Ishikawa (cell line): ENCODE results near the gene FAM9A.

Experiments
- CEBPB ChIP-seq: IDR thresholded peaks from 2 replicates; pipeline ENCODE4 v1.6.1; 2012
- EGR1 ChIP-seq: IDR thresholded peaks from 2 replicates; pipeline ENCODE4 v1.6.1; 2012
- MAX ChIP-seq: IDR thresholded peaks from 2 replicates; pipeline ENCODE4 v1.6.1; 2012
- RAD21 ChIP-seq: IDR thresholded peaks from 2 replicates; pipeline ENCODE4 v1.6.1; 2012; ENCODE audit warnings: low read depth
- TAF1 ChIP-seq: IDR thresholded peaks from 2 replicates; pipeline ENCODE4 v1.6.1; 2012; ENCODE audit warnings: low read depth, mild to moderate bottlenecking
- TEAD4 ChIP-seq: IDR thresholded peaks from 2 replicates; pipeline ENCODE4 v1.6.1; 2012
- USF1 ChIP-seq: IDR thresholded peaks from 2 replicates; pipeline ENCODE4 v1.6.1; 2012
- YY1 ChIP-seq: IDR thresholded peaks from 2 replicates; pipeline ENCODE4 v1.6.1; 2012; ENCODE audit warnings: low read depth

GRCh38 chrX:8813036-8813435 lies 11.9 kb upstream of the FAM9A start:
- no peak for TF ChIP-seq MAX
- TF ChIP-seq TEAD4 = no peak
- no peak for TF ChIP-seq CEBPB
- no peak for TF ChIP-seq RAD21
- no peak for TF ChIP-seq EGR1
- TF ChIP-seq TAF1 = no peak
- TF ChIP-seq USF1 = no peak
- TF ChIP-seq YY1 = no peak
